HEK293 (cell line): Measurements from ENCODE around the gene OPCML.

Experiments
- CTCF ChIP-seq: fragments of 450-650 bp; formaldehyde crosslinking; IDR thresholded peaks from 2 replicates; pipeline ENCODE4 v1.5.1; 2016; ENCODE audit warnings: missing biosample characterization, missing genetic modification characterization
- KLF16 ChIP-seq: fragments of 450-650 bp; formaldehyde crosslinking; IDR thresholded peaks from 2 replicates; pipeline ENCODE4 v1.5.1; 2017; ENCODE audit warnings: missing biosample characterization, missing genetic modification characterization
- MYNN ChIP-seq: fragments of 450-650 bp; formaldehyde crosslinking; IDR thresholded peaks from 2 replicates; pipeline ENCODE4 v1.5.1; 2016; ENCODE audit warnings: missing biosample characterization, missing genetic modification characterization, borderline replicate concordance
- REPIN1 ChIP-seq: fragments of 450-650 bp; formaldehyde crosslinking; IDR thresholded peaks from 2 replicates; pipeline ENCODE4 v1.5.1; 2017; ENCODE audit warnings: missing biosample characterization, missing genetic modification characterization, low read depth
- YY1 ChIP-seq: fragments of 450-650 bp; formaldehyde crosslinking; IDR thresholded peaks from 2 replicates; pipeline ENCODE4 v1.5.1; 2018; ENCODE audit warnings: missing biosample characterization, missing genetic modification characterization
- ZFP3 ChIP-seq: fragments of 450-650 bp; formaldehyde crosslinking; IDR thresholded peaks from 2 replicates; pipeline ENCODE4 v1.5.1; 2016; ENCODE audit warnings: low read depth, missing biosample characterization, missing genetic modification characterization
- ZNF114 ChIP-seq: fragments of 450-650 bp; formaldehyde crosslinking; IDR thresholded peaks from 2 replicates; pipeline ENCODE4 v1.5.0; 2017; ENCODE audit warnings: missing biosample characterization, missing genetic modification characterization
- ZNF155 ChIP-seq: fragments of 450-650 bp; formaldehyde crosslinking; IDR thresholded peaks from 2 replicates; pipeline ENCODE4 v1.5.1; 2016; ENCODE audit warnings: missing biosample characterization, missing genetic modification characterization
- ZNF16 ChIP-seq: fragments of 450-650 bp; formaldehyde crosslinking; IDR thresholded peaks from 2 replicates; pipeline ENCODE4 v1.5.1; 2016; ENCODE audit warnings: low read depth, missing biosample characterization, missing genetic modification characterization
- ZNF239 ChIP-seq: fragments of 450-650 bp; formaldehyde crosslinking; IDR thresholded peaks from 2 replicates; pipeline ENCODE4 v1.5.1; 2016; ENCODE audit warnings: missing biosample characterization, missing genetic modification characterization
- TF ChIP-seq, protein P1 (sequence below): fragments of 450-650 bp; formaldehyde crosslinking; IDR thresholded peaks from 2 replicates; pipeline ENCODE4 v1.5.1; 2016; ENCODE audit warnings: missing biosample characterization, missing genetic modification characterization, low read depth
- TF ChIP-seq, protein P2 (sequence below): fragments of 450-650 bp; formaldehyde crosslinking; IDR thresholded peaks from 2 replicates; pipeline ENCODE4 v1.5.1; 2016; ENCODE audit warnings: missing biosample characterization, missing genetic modification characterization

DNA sequence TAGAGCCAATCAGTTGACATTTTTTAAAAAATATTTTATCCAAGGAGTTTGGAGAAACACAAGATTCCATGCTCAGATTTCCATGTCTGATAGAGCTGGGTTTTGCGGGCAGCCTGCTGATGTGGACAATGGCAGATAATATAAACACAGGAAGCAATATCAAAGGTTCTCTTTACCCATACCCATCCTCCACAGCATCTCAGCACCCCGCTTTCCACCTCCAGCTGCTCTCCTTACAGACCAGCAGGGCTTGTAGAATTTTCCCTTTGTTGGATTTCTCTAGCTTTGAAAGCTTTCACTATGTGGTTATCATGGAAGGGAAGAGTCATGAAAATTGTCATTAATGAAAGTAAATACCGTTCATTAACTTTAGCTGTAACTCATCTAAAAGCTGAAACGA lies 746.4 kb downstream of the OPCML start:
- TF ChIP-seq REPIN1 (tag by site-specific recombination) (no peak), CTCF (tag by site-specific recombination) (no peak), ZNF155 (tag by site-specific recombination) (no peak), ZNF114 (tag by site-specific recombination) (no peak), YY1 (no peak), MYNN (tag by site-specific recombination) (no peak), ZNF239 (no peak), ZFP3 (tag by site-specific recombination) (no peak), ZNF16 (tag by site-specific recombination) (no peak), KLF16 (tag by site-specific recombination) (no peak)
- TF ChIP-seq, protein P1, sequence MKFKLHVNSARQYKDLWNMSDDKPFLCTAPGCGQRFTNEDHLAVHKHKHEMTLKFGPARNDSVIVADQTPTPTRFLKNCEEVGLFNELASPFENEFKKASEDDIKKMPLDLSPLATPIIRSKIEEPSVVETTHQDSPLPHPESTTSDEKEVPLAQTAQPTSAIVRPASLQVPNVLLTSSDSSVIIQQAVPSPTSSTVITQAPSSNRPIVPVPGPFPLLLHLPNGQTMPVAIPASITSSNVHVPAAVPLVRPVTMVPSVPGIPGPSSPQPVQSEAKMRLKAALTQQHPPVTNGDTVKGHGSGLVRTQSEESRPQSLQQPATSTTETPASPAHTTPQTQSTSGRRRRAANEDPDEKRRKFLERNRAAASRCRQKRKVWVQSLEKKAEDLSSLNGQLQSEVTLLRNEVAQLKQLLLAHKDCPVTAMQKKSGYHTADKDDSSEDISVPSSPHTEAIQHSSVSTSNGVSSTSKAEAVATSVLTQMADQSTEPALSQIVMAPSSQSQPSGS (tag by site-specific recombination), result no peak
- TF ChIP-seq, protein P2, sequence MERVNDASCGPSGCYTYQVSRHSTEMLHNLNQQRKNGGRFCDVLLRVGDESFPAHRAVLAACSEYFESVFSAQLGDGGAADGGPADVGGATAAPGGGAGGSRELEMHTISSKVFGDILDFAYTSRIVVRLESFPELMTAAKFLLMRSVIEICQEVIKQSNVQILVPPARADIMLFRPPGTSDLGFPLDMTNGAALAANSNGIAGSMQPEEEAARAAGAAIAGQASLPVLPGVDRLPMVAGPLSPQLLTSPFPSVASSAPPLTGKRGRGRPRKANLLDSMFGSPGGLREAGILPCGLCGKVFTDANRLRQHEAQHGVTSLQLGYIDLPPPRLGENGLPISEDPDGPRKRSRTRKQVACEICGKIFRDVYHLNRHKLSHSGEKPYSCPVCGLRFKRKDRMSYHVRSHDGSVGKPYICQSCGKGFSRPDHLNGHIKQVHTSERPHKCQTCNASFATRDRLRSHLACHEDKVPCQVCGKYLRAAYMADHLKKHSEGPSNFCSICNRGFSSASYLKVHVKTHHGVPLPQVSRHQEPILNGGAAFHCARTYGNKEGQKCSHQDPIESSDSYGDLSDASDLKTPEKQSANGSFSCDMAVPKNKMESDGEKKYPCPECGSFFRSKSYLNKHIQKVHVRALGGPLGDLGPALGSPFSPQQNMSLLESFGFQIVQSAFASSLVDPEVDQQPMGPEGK (tag by site-specific recombination), result no peak
